K562 (cell line): Measurements from ENCODE around the gene DHRS13. TPM values are rescaled to one million over a fixed set of nuclear protein-coding genes. Genes with fewer than 3 reads are reported as not detected.

Experiments used
- ASH1L ChIP-seq: fragments of 450-650 bp; IDR thresholded peaks from 2 replicates; pipeline ENCODE4 v1.6.1; 2018; ENCODE audit warnings: borderline replicate concordance, mild to moderate bottlenecking, low read depth; ENCODE audit not compliant: partially characterized antibody
- CHD4 ChIP-seq: fragments of 200-600 bp; sonication (generic); IDR thresholded peaks from 3 replicates; pipeline ENCODE4 v1.6.1; 2012; ENCODE audit warnings: low read depth, mild to moderate bottlenecking, mixed read lengths, low read length, inconsistent platforms; ENCODE audit not compliant: insufficient read depth, insufficient replicate concordance, poor library complexity, severe bottlenecking
- FOXJ2 ChIP-seq: fragments of 200-800 bp; sonication (Bioruptor generic); IDR thresholded peaks from 2 replicates; pipeline ENCODE4 v1.6.1; 2016; ENCODE audit warnings: missing genetic modification characterization, missing compliant biosample characterization
- HDAC1 ChIP-seq, 2 experiments: fragments of 450-650 bp; IDR thresholded peaks; 2 replicates each; pipeline ENCODE4 v1.6.1; 2016 to 2017; ENCODE audit warnings: inconsistent platforms in 1 of 2, mild to moderate bottlenecking in 1 of 2, moderate library complexity in 1 of 2
- MYNN ChIP-seq, 2 experiments: sonication (generic); formaldehyde crosslinking in 1 of 2; IDR thresholded peaks; 2 replicates each; pipeline versions ENCODE4 v1.5.0 to v1.6.1; 2016 to 2020; ENCODE audit warnings: antibody characterized with exemption in 1 of 2, missing genetic modification reagents in 1 of 2
- NCOA1 ChIP-seq: fragments of 450-650 bp; IDR thresholded peaks from 2 replicates; pipeline ENCODE4 v1.6.1; 2016; ENCODE audit warnings: low read depth
- NKRF ChIP-seq: fragments of 450-650 bp; IDR thresholded peaks from 2 replicates; pipeline ENCODE4 v1.6.1; 2016; ENCODE audit warnings: borderline replicate concordance
- PTRF ChIP-seq: fragments of 450-650 bp; IDR thresholded peaks from 2 replicates; pipeline ENCODE4 v1.6.1; 2016; ENCODE audit warnings: mild to moderate bottlenecking, missing genetic modification characterization, missing compliant biosample characterization
- SMAD1 ChIP-seq: fragments of 150-350 bp; IDR thresholded peaks from 2 replicates; pipeline ENCODE4 v1.6.1; 2014; ENCODE audit warnings: low read length, low read depth; ENCODE audit not compliant: partially characterized antibody
- TAF9B ChIP-seq: fragments of 450-650 bp; IDR thresholded peaks from 2 replicates; pipeline ENCODE4 v1.6.1; 2018; ENCODE audit warnings: mild to moderate bottlenecking; ENCODE audit not compliant: partially characterized antibody
- THRB ChIP-seq: fragments of 450-650 bp; formaldehyde crosslinking; conservative IDR thresholded peaks from 2 replicates; pipeline ENCODE4 v1.4.0; 2022; ENCODE audit warnings: mild to moderate bottlenecking, missing genetic modification characterization
- ZBTB40 ChIP-seq, 2 experiments: fragments of 450-650 bp in 1 of 2; sonication (generic) in 1 of 2; formaldehyde crosslinking in 1 of 2; IDR thresholded peaks; 2 replicates each; pipeline versions ENCODE4 v1.7.1 to v1.9.0; 2016 to 2022; ENCODE audit warnings: inconsistent platforms in 1 of 2, mild to moderate bottlenecking in 1 of 2, missing genetic modification reagents in 1 of 2
- ZNF23 ChIP-seq: fragments of 250-450 bp; sonication (Bioruptor Pico); IDR thresholded peaks from 2 replicates; pipeline ENCODE4 v1.4.0; 2020; ENCODE audit warnings: mild to moderate bottlenecking
- ZNF764 ChIP-seq: fragments of 250-450 bp; sonication (Bioruptor Pico); IDR thresholded peaks from 2 replicates; pipeline ENCODE4 v1.4.0; 2020; ENCODE audit warnings: low read depth, mild to moderate bottlenecking, moderate library complexity
- polyA plus RNA-seq, 8 experiments: library from polyadenylated mRNA; depleted of rRNA in 4 of 8; stranded (reverse) in 5 of 8; unstranded in 3 of 8; fragments of >200 nt; fragmentation: Nextera tagmentation in 2 of 8; fragmentation: Illumina TruSeq in 1 of 8; extraction: Ambion mirVana in 2 of 8; extraction: Trizol in 1 of 8; gene quantifications; 2 replicates each; pipeline versions ENCODE4 v1.2.1 to v1.2.3, GENCODE V29; 2011 to 2014; ENCODE audit warnings: inconsistent platforms in 1 of 8, missing spikeins in 1 of 8
- total RNA-seq, 7 experiments: library from RNA; depleted of rRNA in 6 of 7; stranded (reverse); fragments of >200 nt in 6 of 7; fragmentation: Illumina TruSeq in 2 of 7; extraction: Trizol in 2 of 7; gene quantifications; 2 replicates each; pipeline versions ENCODE4 v1.2.1 to v1.2.3, GENCODE V29; 2011 to 2021; ENCODE audit warnings: low replicate concordance in 1 of 7

DHRS13 gene
- total and polyA plus RNA-seq, 9 of the 15 experiments (the other 6 are each of a cell fraction or from before 2014, with no cell fraction given) = 0.32 to 52.3 (median 34.3) TPM; not detected in 1

- TF ChIP-seq THRB (no peak), NKRF (peak; percentile 71), ZNF23 (CRISPR knock-in tag) (no peak), PTRF (no peak), MYNN (IDR thresholded peaks at IDR 0.05) (no peak; the same call in 1 of the 2 replicates), MYNN (CRISPR knock-in tag; IDR thresholded peaks at IDR 0.05) (no peak), NCOA1 (no peak), FOXJ2 (tag) (no peak), ZNF764 (CRISPR knock-in tag) (no peak), ZBTB40 (IDR thresholded peaks at IDR 0.05) (peak; percentile 66; the same call in 1 of the 2 replicates), ZBTB40 (CRISPR knock-in tag; IDR thresholded peaks at IDR 0.05) (no peak), TAF9B (no peak), CHD4 (no peak), SMAD1 (no peak), HDAC1 (IDR thresholded peaks at IDR 0.05) (peak in 1 of 2 experiments; percentile 88; a peak in 2 of 4 replicates), ASH1L (no peak)
Observed at GRCh38 chr17:28861393-28862203, 41.3 kb downstream of the DHRS13 start (continued).
